Measurements from ENCODE around the gene CFAP20DC.

DNA sequence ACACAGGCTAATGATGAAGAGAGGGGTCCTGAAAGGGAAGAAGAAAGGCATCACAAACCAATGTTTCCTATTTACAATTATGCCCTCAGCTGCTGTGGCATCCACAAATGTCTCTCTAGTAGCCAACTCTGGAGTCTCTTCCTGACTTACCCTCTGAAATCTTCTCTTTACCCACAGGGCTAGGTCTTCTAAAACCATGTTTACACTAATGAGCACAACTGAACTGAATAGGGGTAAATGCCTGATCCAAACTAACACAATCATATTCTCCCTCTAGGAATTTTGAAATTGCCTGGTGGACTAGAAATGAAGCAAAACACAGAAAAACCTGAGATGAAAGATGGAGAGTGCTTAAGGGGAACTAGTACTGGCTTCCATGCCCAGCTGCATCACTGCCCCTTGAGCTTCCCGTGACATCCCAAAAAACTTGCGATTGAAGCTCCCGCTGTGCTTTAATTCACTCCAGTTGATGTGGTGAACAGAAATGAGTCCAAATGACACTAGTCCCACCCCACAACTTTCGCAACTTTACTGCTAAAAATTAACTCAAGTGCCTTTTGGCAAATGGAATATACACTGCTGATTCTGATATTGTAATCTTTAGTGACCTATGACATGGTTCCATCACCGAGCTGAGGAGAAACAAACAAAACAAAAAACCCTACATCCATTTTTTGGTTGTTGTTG, 32.8 kb downstream of the CFAP20DC start:
- TF ChIP-seq, protein P1, sequence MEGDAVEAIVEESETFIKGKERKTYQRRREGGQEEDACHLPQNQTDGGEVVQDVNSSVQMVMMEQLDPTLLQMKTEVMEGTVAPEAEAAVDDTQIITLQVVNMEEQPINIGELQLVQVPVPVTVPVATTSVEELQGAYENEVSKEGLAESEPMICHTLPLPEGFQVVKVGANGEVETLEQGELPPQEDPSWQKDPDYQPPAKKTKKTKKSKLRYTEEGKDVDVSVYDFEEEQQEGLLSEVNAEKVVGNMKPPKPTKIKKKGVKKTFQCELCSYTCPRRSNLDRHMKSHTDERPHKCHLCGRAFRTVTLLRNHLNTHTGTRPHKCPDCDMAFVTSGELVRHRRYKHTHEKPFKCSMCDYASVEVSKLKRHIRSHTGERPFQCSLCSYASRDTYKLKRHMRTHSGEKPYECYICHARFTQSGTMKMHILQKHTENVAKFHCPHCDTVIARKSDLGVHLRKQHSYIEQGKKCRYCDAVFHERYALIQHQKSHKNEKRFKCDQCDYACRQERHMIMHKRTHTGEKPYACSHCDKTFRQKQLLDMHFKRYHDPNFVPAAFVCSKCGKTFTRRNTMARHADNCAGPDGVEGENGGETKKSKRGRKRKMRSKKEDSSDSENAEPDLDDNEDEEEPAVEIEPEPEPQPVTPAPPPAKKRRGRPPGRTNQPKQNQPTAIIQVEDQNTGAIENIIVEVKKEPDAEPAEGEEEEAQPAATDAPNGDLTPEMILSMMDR (IDR thresholded peaks at IDR 0.05; ENCODE audit: low read depth, low read length), result no peak
- TF ChIP-seq EZH2phosphoT487 (IDR thresholded peaks at IDR 0.05; ENCODE audit: low read depth), result no peak

All from OCI-LY3 (cell line).